ENCODE measurements around the gene GPX7.

GRCh38 chr1:52636721-52637695 lies 34.8 kb downstream of the GPX7 start:
- no peak for TF ChIP-seq EZH2 (IDR thresholded peaks at IDR 0.05; ENCODE audit: low read length, unreplicated experiment)
- no peak for TF ChIP-seq CTCF (conservative IDR thresholded peaks at IDR 0.05; ENCODE audit: low read depth, low read length)
- no peak for TF ChIP-seq EZH2phosphoT487 (IDR thresholded peaks at IDR 0.05; ENCODE audit: borderline replicate concordance, low read length)
